Stimulated activated naive CD8-positive, alpha-beta T cell treated with anti-CD3 and anti-CD28 coated beads, Interleukin-15, Interleukin-2, amounts not matched to agents 100 ng/mL and 50 ng/mL, for 24 hours (primary cell): Measurements from ENCODE around the gene UTP3.

Source experiments
- H3K27ac Mint-ChIP-seq: one replicate; pipeline ENCODE4 v1.8.0; 2021; ENCODE audit warnings: mild to moderate bottlenecking, mixed read lengths
- H3K27me3 Mint-ChIP-seq: one replicate; pipeline ENCODE4 v1.8.0; 2021; ENCODE audit warnings: mixed read lengths
- H3K36me3 Mint-ChIP-seq: one replicate; pipeline ENCODE4 v1.8.0; 2021; ENCODE audit warnings: low read depth, mixed read lengths
- H3K4me1 Mint-ChIP-seq: one replicate; pipeline ENCODE4 v1.8.0; 2021; ENCODE audit warnings: low read depth, mixed read lengths
- H3K4me3 Mint-ChIP-seq: one replicate; pipeline ENCODE4 v1.8.0; 2021; ENCODE audit warnings: mild to moderate bottlenecking, mixed read lengths
- H3K9me3 Mint-ChIP-seq: one replicate; pipeline ENCODE4 v1.8.0; 2021; ENCODE audit warnings: mixed read lengths

The UTP3 gene

GRCh38 chr4:70704215-70704930 is 16.0 kb downstream of the UTP3 start:
- peak overlapping the region; percentile 89 for H3K27ac Mint-ChIP-seq
- H3K4me3 Mint-ChIP-seq: peak overlapping the region; percentile 88
- no peaks in the 10 kb centered on the region for H3K27me3 Mint-ChIP-seq
- H3K4me1 Mint-ChIP-seq: peaks cover 29% of the 10 kb centered on the region
- no peaks in the 10 kb centered on the region for H3K9me3 Mint-ChIP-seq
- H3K36me3 Mint-ChIP-seq: no peaks in the 10 kb centered on the region

GRCh38 chr4:70704931-70705182 is 16.5 kb downstream of the UTP3 start:
- no peaks in the 10 kb centered on the region for H3K9me3 Mint-ChIP-seq
- no peaks in the 10 kb centered on the region for H3K36me3 Mint-ChIP-seq
- H3K27me3 Mint-ChIP-seq: no peaks in the 10 kb centered on the region
- H3K4me3 Mint-ChIP-seq: peak overlapping the region; percentile 52
- H3K27ac Mint-ChIP-seq: no peak overlapping the region
- H3K4me1 Mint-ChIP-seq: peaks cover 30% of the 10 kb centered on the region

GRCh38 chr4:70705183-70706043 is 17.1 kb downstream of the UTP3 start:
- Mint-ChIP-seq H3K27me3 (no peaks in the 10 kb centered on the region), H3K9me3 (no peaks in the 10 kb centered on the region), H3K36me3 (no peaks in the 10 kb centered on the region), H3K4me3 (peak overlapping the region; percentile 90), H3K27ac (peak overlapping the region; percentile 91), H3K4me1 (peaks cover 30% of the 10 kb centered on the region)

GRCh38 chr4:70706044-70706461 is 17.7 kb downstream of the UTP3 start:
- Mint-ChIP-seq H3K36me3 (no peaks in the 10 kb centered on the region), H3K4me1 (peaks cover 31% of the 10 kb centered on the region), H3K9me3 (no peaks in the 10 kb centered on the region), H3K4me3 (peak overlapping the region; percentile 90), H3K27me3 (no peaks in the 10 kb centered on the region), H3K27ac (peak overlapping the region; percentile 91)

- H3K4me1 Mint-ChIP-seq: peaks cover 35% of the 10 kb centered on the region
- peak overlapping the region; percentile 91 for H3K27ac Mint-ChIP-seq
- H3K9me3 Mint-ChIP-seq: no peaks in the 10 kb centered on the region
- H3K4me3 Mint-ChIP-seq: peak overlapping the region; percentile 90
- no peaks in the 10 kb centered on the region for H3K36me3 Mint-ChIP-seq
- no peaks in the 10 kb centered on the region for H3K27me3 Mint-ChIP-seq
Measured at GRCh38 chr4:70706516-70706915, 18.2 kb downstream of the UTP3 start.

- Mint-ChIP-seq H3K27me3 (no peaks in the 10 kb centered on the region), H3K36me3 (no peaks in the 10 kb centered on the region), H3K27ac (no peak overlapping the region), H3K4me3 (no peak overlapping the region), H3K4me1 (peaks cover 55% of the 10 kb centered on the region), H3K9me3 (no peaks in the 10 kb centered on the region)
Measured at GRCh38 chr4:70709611-70710205, 21.4 kb downstream of the UTP3 start.

- Mint-ChIP-seq H3K36me3 (no peaks in the 10 kb centered on the region), H3K27me3 (no peaks in the 10 kb centered on the region), H3K4me1 (peaks cover 51% of the 10 kb centered on the region), H3K9me3 (no peaks in the 10 kb centered on the region), H3K27ac (peak overlapping the region; percentile 53), H3K4me3 (no peak overlapping the region)
Measured at GRCh38 chr4:70711599-70711998, 23.3 kb downstream of the UTP3 start.

GRCh38 chr4:70712150-70712549 is 23.8 kb downstream of the UTP3 start:
- Mint-ChIP-seq H3K36me3 (no peaks in the 10 kb centered on the region), H3K27me3 (no peaks in the 10 kb centered on the region), H3K4me3 (no peak overlapping the region), H3K27ac (no peak overlapping the region), H3K9me3 (no peaks in the 10 kb centered on the region), H3K4me1 (peaks cover 48% of the 10 kb centered on the region)

GRCh38 chr4:70712604-70713452 is 24.5 kb downstream of the UTP3 start:
- Mint-ChIP-seq H3K4me1 (peaks cover 48% of the 10 kb centered on the region), H3K36me3 (no peaks in the 10 kb centered on the region), H3K4me3 (no peak overlapping the region), H3K27me3 (no peaks in the 10 kb centered on the region), H3K9me3 (no peaks in the 10 kb centered on the region), H3K27ac (peak overlapping the region; percentile 50)

- no peaks in the 10 kb centered on the region for H3K36me3 Mint-ChIP-seq
- H3K4me1 Mint-ChIP-seq: peaks cover 48% of the 10 kb centered on the region
- peak overlapping the region; percentile 50 for H3K27ac Mint-ChIP-seq
- no peaks in the 10 kb centered on the region for H3K27me3 Mint-ChIP-seq
- H3K4me3 Mint-ChIP-seq: no peak overlapping the region
- H3K9me3 Mint-ChIP-seq: no peaks in the 10 kb centered on the region
Measured at GRCh38 chr4:70713453-70714078, 25.2 kb downstream of the UTP3 start.

- Mint-ChIP-seq H3K4me3 (no peak overlapping the region), H3K27ac (peak overlapping the region; percentile 88), H3K27me3 (no peaks in the 10 kb centered on the region), H3K36me3 (no peaks in the 10 kb centered on the region), H3K4me1 (peaks cover 46% of the 10 kb centered on the region), H3K9me3 (no peaks in the 10 kb centered on the region)
Measured at GRCh38 chr4:70714079-70714887, 26.0 kb downstream of the UTP3 start.

- peak overlapping the region; percentile 20 for H3K4me3 Mint-ChIP-seq
- H3K27me3 Mint-ChIP-seq: no peaks in the 10 kb centered on the region
- H3K36me3 Mint-ChIP-seq: no peaks in the 10 kb centered on the region
- H3K27ac Mint-ChIP-seq: peak overlapping the region; percentile 88
- peaks cover 44% of the 10 kb centered on the region for H3K4me1 Mint-ChIP-seq
- no peaks in the 10 kb centered on the region for H3K9me3 Mint-ChIP-seq
Measured at GRCh38 chr4:70715097-70715496, 26.8 kb downstream of the UTP3 start.

- Mint-ChIP-seq H3K27ac (no peak overlapping the region), H3K4me1 (peaks cover 34% of the 10 kb centered on the region), H3K36me3 (no peaks in the 10 kb centered on the region), H3K9me3 (no peaks in the 10 kb centered on the region), H3K27me3 (no peaks in the 10 kb centered on the region), H3K4me3 (no peak overlapping the region)
Measured at GRCh38 chr4:70718811-70719604, 30.7 kb downstream of the UTP3 start.
